ENCODE data around the gene C17orf113. TPM values are rescaled to one million over a fixed set of nuclear protein-coding genes. Genes with fewer than 3 reads are reported as not detected.

The C17orf113 gene
- total RNA-seq, 1 experiment from 2014 or later = 0.62 TPM

DNA sequence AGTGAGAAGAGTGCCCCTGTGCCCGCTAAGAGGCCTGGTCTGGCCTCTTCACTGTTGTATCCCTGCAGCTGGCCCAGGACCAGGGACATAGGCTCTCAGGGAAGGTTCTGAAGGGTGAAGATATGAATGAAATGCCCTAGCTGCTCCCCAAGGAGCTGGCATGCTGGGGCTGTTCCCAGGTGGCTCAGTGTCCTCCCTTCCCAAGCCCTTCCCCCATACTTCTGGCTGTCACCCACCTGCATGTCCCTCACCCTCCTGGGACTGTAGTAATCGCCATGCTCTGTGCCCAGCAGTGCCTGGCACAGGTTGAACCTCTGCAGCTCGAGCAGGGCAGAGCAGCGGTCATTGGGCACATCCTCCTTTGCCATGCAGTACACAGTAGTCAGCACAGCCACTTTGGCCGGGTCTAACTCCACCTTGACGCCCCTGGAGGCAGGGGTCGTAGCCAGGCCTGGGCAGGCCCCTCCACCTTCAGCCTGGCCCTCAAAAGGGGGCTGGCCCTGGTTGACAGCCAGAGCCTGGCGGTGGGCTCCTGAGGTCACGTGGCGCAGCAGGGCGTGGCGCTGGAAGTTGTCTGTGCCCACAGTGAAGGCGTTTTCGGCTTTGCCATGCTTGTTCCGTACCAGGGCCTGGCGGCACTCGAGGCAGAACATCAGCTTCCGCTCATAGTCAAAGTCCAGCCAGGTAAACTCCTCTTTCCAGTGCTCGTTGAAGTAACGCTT, 7.6 kb downstream of the C17orf113 start:
- no TSS peak for BruUV-seq (replicated peaks)

DNA sequence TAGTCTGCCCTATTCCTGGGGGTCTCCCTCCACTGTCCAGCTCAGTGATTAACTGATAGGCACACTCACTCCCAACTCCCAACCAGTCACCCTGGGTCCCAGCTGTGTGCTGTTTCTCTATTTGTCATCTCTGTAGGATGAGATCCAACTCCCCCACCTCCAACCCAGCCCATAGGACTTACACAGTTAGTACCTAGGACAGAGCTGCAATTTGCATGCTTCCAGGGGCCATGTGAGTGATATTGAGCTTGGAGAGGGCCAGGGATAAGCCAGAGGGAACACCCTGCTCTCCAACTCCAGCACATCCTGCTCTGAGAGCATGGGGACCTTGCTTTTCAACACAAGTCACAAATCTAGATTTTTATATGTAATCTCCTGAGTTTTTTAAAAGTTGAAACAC, 8.8 kb downstream of the C17orf113 start:
- H3K9ac ChIP-seq (ENCODE audit: low read length) = no peak overlapping the region
- intact Hi-C loops (cut with micrococcal nuclease) = no loop called here

More for the DNA sequence above, 7.6 kb downstream of the C17orf113 start:
- Histone ChIP-seq H3K27ac (ENCODE audit: low read length) (no peak overlapping the region), H3K4me2 (ENCODE audit: low read length) (no peak overlapping the region), H3K9me3 (ENCODE audit: low read length) (no peaks in the 10 kb centered on the region), H3K4me1 (ENCODE audit: insufficient read depth, low read length) (no peaks in the 10 kb centered on the region), H2AFZ (ENCODE audit: low read length) (no peak overlapping the region), H3K36me3 (ENCODE audit: low read depth, low read length) (no peaks in the 10 kb centered on the region), H3K4me3 (ENCODE audit: low read length) (no peak overlapping the region), H3K27me3 (ENCODE audit: low read length) (no peaks in the 10 kb centered on the region), H3F3A (ENCODE audit: low read length, unreplicated experiment) (no peaks in the 10 kb centered on the region), H3K9me2 (replicated peaks; ENCODE audit: low read length) (no peaks in the 10 kb centered on the region), H3K79me2 (ENCODE audit: low read length) (no peaks in the 10 kb centered on the region), H4K20me1 (ENCODE audit: low read length) (no peaks in the 10 kb centered on the region), H3K9ac (ENCODE audit: low read length) (no peak overlapping the region)
- ChIA-PET CTCF (no interaction called here), POLR2A (ENCODE audit: unreplicated experiment) (no interaction called here)
- TF ChIP-seq, protein P1, sequence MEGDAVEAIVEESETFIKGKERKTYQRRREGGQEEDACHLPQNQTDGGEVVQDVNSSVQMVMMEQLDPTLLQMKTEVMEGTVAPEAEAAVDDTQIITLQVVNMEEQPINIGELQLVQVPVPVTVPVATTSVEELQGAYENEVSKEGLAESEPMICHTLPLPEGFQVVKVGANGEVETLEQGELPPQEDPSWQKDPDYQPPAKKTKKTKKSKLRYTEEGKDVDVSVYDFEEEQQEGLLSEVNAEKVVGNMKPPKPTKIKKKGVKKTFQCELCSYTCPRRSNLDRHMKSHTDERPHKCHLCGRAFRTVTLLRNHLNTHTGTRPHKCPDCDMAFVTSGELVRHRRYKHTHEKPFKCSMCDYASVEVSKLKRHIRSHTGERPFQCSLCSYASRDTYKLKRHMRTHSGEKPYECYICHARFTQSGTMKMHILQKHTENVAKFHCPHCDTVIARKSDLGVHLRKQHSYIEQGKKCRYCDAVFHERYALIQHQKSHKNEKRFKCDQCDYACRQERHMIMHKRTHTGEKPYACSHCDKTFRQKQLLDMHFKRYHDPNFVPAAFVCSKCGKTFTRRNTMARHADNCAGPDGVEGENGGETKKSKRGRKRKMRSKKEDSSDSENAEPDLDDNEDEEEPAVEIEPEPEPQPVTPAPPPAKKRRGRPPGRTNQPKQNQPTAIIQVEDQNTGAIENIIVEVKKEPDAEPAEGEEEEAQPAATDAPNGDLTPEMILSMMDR (conservative IDR thresholded peaks at IDR 0.05; ENCODE audit: low read depth, low read length) = no peak
- TF ChIP-seq EZH2 (IDR thresholded peaks at IDR 0.05; ENCODE audit: low read length, unreplicated experiment) (no peak), EZH2phosphoT487 (IDR thresholded peaks at IDR 0.05; ENCODE audit: borderline replicate concordance, low read length) (no peak)
- ATAC-seq = no peak
- DNase-seq = no peak
- intact Hi-C loops (cut with micrococcal nuclease) = no loop called here

More for the DNA sequence above, 8.8 kb downstream of the C17orf113 start:
- no peaks in the 10 kb centered on the region for H3K4me1 ChIP-seq (ENCODE audit: insufficient read depth, low read length)
- no peaks in the 10 kb centered on the region for H3K27me3 ChIP-seq (ENCODE audit: low read length)
- H3F3A ChIP-seq (ENCODE audit: low read length, unreplicated experiment) = no peaks in the 10 kb centered on the region
- no peak overlapping the region for H3K4me2 ChIP-seq (ENCODE audit: low read length)
- ChIA-PET POLR2A (ENCODE audit: unreplicated experiment) (no interaction called here), CTCF (no interaction called here)
- H3K9me2 ChIP-seq (replicated peaks; ENCODE audit: low read length) = no peaks in the 10 kb centered on the region
- H3K4me3 ChIP-seq (ENCODE audit: low read length) = no peak overlapping the region
- no peaks in the 10 kb centered on the region for H3K79me2 ChIP-seq (ENCODE audit: low read length)
- no peaks in the 10 kb centered on the region for H3K9me3 ChIP-seq (ENCODE audit: low read length)
- no peak overlapping the region for H3K27ac ChIP-seq (ENCODE audit: low read length)
- DNase-seq (no peak), ATAC-seq (no peak)
- no peak for TF ChIP-seq EZH2phosphoT487 (IDR thresholded peaks at IDR 0.05; ENCODE audit: borderline replicate concordance, low read length)
- TF ChIP-seq, protein P1 (conservative IDR thresholded peaks at IDR 0.05; ENCODE audit: low read depth, low read length) = no peak
- no peak for TF ChIP-seq EZH2 (IDR thresholded peaks at IDR 0.05; ENCODE audit: low read length, unreplicated experiment)
- no peaks in the 10 kb centered on the region for H3K36me3 ChIP-seq (ENCODE audit: low read depth, low read length)
- no peaks in the 10 kb centered on the region for H4K20me1 ChIP-seq (ENCODE audit: low read length)
- BruUV-seq (replicated peaks) = no TSS peak
- H2AFZ ChIP-seq (ENCODE audit: low read length) = no peak overlapping the region
